Stimulated activated CD4-positive, alpha-beta T cell treated with anti-CD3 and anti-CD28 coated beads, Interleukin-12 subunit alpha, Interleukin-12 subunit beta, amount 100 ng/mL, for 48 hours (primary cell): ENCODE results near the gene ALG10B.

Source experiments
- DNase-seq, 3 donors: peaks; one replicate each; pipeline ENCODE4 v3.0.0-alpha.2; 2020; ENCODE audit warnings: low read depth in 2 of 3, low spot score in 1 of 3

ALG10B gene

GRCh38 chr12:38373784-38374183 is 57.2 kb downstream of the ALG10B start:
- no peak for DNase-seq

- no peak for DNase-seq
Measured at GRCh38 chr12:38374751-38375150, 58.2 kb downstream of the ALG10B start.
